Measurements from ENCODE around the gene RUNX2. TPM values are rescaled to one million over a fixed set of nuclear protein-coding genes. Genes with fewer than 3 reads are reported as not detected.

RUNX2 gene
- polyA plus RNA-seq, 1 donor = 1.1 TPM

DNA sequence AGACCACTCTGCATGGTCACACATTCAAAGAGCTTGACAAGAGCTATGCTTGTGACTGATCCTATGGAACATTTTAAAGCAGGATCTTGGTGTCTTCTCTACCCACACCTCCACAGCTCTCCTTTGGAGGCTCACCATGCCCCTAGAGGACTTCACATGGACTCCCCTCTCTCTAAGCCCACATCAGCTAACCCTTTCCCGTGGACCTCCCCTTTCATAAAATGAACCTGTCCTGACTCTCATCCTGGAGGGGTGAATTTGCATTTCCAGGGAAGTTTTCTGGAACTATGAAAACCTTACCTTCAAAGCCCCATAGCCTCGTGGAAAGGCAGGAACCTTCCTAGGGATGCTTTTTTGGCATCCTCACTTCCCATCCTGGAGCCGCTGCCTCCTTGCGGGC lies 234.0 kb downstream of the RUNX2 start:
- DNase-seq = no peak

DNA sequence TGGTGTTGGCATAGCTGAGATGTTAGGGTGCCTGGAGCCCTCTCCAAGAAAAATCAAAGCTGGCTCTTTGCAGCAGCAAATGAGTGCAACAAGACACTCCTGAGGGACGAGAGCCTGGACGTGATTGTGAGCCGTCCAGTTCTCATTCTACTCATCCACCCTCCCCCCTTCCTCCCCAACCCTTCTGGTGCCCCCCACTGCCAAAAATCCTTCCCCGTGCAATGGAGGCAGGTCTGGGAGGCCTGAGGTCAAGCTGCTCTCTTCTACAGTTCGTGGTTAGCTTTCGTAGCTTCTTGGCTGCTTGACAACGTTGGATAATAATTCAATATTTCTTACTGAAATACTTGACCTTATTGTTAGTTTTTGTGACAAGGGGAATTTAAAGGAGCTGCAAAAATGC lies 234.9 kb downstream of the RUNX2 start:
- DNase-seq = peak; percentile 16

DNA sequence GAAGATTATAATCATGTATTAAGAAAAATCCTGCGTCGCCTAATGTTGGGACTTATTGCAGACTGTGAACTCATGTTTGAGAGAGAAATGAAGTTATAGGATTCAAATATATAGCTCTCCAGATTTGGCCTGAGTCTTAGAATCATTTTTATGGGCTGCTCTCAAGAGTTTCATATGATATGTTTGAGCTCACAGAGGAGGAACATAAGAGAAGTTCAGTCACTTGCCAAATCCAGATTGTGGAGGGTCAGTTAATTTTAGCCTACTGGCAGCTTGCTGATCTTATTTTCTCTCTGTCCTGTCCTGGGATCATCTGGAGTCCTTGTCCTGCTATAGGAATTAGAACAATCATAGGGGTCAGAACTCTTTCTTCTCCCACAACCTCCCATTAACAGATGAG lies 235.7 kb downstream of the RUNX2 start:
- no peak for DNase-seq

DNA sequence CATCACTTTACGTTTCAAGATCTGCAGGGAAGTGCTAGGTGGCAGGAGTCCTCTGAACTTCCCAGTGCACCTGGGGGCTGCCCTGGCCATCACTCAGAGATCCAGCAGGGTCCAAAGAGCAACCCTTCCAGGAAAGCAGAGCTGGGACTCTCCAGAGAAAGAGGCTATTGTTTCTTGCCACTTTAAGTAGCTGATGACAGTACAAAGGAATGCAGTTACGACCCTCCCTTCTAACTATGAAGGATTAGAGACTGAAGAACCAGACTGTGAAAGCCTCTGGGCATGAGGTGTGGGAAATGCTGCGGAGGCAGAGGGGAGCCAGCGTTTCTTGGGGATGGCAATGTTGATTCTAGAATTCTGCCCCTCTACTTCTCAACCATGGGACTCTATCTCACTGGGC lies 238.8 kb downstream of the RUNX2 start:
- no peak for DNase-seq

DNA sequence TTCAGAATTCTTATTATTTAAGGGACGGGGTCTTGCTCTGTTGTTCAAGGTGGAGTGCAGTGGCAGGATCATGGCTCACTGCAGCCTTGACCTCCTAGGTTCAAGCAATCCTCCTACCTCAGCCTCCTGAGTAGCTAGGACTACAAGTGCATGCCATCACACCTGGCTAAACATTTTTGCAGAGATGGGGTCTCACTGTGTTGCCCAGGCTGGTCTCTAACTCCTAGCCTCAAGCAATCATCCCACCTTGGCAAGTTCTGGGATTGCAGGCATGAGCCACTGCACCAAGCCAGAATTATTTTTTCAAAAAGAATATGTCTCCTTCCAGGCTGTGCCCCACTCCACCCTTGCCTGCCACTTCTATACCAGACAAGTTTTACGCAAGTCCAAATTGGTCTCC lies 239.7 kb downstream of the RUNX2 start:
- no peak for DNase-seq

DNA sequence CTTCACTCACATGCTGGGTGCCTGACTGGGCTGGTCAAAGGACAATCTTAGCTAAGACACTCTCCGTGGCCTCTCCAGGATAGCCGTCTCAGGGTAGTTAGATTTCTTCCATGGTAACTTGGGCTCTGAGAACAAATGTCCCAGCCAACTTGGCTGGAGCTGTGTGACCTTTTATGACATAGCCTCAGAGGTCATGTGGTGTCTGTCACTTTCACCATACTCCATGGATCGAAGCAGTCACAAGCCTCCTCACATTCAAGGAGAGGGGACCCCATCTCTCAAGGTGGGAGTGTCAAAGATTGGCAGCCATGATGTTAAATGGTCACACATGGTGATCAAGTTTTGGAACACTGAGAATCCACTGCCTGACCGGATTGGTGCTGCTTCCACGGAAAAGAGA lies 240.5 kb downstream of the RUNX2 start:
- DNase-seq = no peak

DNA sequence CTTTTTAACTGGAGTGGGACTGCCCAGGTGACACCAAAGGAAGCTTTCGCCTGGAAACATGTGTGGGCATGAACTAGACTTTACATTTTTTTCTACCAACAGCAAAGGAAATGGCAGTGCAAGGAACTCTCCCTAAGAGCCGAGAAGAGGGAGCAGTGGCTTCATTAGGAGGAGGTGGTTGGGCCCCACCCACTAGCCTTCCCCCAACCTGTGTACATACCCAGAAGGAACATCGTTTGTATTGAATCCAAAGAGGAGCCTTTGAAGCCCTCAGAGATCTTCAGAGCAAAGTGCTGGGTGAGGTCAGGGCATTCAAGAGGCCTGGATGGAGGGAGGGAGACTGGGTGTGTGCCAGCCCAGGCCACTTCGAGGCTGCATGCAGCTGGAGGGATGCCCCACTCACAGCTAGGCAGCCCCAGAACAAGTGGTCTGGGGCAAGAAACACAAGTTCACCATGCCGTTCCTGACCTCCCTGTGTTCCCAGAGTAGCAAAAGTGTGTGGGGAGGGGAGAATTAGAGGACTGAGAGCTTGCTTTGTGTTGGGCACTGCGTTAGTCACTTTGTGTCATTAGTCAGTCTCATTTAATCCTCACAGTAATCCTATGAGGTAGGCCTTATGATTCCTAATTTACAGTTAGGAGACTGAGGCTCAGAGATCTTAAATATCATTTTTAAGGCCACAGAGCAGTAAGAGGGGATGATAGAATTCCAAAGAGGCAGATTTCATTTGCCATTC lies 241.2 kb downstream of the RUNX2 start:
- no peak for DNase-seq

DNA sequence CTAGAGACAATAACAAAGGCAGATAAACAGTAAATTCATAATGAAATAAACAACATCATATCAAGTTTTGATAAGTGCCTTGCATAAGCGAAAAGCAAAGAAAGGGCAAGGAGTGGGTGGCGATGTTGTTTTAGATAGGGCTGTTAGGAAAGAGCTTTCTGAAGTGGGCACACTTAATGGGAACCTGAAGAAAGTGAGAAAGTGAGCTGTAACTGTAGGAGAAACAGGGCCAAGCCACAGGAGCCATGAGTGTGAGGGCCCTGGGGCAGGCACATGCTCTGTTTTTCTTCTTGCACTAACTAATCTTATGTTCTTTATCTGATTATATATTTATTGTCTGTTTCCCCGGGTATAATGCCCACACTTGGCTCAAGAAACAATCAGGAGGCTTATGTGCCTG lies 243.0 kb downstream of the RUNX2 start:
- DNase-seq = no peak

DNA sequence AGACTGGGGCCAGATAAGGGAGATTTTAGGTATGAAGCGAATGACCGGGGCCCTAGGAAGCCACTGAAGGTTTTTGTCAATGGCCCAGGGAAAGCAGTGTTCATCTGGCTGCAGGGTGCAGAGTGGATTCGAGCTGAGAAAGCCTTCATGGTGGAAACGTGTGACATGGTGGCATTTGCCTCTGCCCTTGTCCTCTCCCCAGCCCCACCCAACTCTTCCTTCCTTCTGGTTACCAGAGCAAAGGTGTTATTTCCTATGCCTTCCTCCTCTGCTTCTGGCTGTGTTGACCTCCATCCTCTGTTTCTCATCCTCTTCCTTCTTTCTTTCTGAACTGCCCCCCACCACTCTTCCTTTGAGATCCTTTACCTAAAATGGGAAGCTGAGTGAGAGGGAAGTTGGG lies 244.7 kb downstream of the RUNX2 start:
- DNase-seq = no peak

DNA sequence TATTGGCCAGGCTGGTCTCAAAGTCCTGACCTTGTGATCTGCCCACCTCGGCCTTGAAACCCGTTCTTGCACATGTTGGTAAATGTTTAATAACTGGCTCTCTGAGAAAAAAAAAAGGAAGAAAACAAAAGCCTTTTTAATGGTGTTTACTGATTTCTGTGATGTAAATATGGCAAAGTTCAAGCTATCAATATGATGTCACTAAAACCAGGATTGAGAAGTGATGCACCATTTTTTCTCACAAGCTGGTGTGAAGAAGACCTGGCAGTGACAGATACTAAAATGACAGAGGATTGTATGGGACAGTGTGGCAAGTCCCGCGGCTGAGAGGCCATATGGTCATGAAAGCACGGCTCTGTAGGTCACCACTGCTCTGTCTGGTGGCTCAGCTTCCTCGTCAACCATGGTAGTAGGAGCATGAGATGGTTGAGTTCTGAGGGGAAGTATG lies 245.9 kb downstream of the RUNX2 start:
- no peak for DNase-seq

DNA sequence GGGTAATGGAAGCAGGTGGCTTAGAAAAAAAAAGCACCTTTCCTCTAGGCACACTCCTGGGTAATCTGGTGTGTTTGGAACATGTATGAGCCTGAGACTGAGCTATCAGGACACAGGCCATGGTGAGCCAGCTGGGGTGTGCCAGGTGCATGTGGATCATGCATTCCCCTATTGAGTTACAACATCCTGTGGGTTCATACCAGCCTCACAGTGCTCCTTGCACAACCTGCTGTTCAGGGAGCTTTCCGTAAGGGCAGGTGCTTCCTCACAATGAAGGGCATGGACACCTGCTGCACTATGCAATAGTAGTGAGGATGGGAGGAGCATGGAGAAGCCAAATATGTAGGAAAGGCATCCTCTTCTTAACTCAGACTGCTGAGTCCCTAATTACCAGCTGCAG lies 246.8 kb downstream of the RUNX2 start:
- no peak for DNase-seq

DNA sequence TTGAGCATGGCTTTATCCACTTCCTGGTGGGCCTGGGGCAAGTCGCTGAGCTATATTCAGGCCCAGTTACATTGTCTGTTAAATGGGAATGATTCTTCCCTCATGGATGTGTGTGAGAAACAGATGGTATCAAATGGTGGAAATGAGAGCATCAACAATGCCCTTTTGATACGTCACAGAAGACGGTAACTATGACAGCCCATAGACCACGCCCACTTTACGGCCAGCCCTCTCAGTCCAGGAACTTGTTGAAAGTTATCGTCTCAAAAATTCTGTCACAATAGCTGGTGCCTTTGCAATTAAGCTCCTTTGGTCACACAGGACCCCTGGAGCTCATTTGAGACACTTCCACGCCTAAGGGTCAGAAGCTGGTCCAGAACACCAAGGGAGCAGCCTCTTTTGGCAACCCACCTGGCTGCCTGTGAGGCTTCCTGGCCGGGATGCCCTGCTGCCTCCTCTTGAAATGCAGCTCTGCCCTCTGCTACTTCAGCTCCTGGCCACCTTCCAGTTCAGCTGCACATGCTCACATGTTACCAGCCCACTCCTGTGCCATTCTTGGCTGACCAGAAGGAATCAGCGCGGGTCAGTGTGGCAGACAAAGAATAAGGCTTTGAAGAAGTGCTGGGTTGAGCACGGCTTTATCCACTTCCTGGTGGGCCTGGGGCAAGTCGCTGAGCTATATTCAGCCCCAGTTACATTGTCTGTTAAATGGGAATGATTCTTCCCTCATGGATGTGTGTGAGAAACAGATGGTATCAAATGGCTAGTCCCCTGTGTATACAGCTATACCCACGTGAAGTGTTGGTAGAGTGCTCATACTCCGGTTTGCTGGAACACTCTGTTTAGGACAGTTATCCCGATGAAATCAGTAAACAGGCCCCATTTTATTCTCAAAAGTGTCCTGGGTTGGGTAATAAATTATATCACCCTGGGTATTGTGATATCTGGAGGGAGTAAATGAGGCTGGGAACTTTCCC lies 248.8 kb downstream of the RUNX2 start:
- DNase-seq = no peak

DNA sequence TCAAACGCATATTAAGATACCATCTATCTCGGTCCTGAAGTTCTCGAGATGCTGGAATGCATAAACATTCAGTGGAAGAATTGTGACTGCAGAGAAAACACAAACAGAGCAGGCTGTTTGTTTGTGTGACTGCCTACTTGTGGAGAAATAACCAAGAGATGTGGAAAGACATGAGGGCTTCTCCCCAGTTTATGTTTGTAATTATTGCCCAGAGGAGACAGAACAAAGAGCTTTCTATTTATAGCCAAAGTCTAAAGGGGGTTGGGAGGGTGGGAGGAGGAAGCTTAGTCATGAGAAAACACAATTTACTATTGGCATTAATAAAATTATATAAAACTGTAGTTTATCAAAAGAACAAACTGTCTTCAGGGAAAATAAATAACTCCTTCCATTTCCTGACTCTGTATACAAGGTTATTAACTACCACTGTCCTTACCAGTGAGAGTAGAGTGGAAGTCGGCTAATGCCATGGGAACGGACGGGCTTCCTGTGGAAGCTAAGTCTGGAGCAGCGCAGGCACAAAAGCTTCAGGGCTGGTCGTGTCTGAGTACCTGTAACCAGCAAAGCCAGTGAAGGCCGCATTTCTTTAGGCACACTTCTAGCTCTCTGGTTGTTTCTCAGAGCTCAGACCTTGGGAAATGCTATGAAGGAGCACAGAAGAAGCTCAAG lies 249.8 kb downstream of the RUNX2 start:
- DNase-seq = no peak

DNA sequence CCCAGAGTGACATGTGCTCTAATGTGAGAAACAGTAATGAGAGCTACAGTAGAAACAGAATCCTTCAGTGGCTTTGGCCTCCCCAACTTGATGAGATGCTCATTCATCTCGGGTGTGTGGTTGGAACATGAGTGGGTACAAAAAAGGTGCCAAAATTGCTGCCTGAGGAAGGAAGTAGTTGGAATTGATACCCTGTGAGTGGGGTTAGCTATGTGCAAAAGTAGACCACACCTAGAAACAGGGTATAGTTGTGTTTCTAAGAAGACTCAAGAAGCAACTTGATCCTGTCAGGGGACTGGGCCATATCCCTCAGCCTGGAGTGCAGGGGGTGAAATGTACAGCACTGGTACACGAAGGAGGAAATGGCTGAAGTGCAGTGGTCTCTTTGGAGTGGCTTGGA lies 256.0 kb downstream of the RUNX2 start:
- no peak for DNase-seq

DNA sequence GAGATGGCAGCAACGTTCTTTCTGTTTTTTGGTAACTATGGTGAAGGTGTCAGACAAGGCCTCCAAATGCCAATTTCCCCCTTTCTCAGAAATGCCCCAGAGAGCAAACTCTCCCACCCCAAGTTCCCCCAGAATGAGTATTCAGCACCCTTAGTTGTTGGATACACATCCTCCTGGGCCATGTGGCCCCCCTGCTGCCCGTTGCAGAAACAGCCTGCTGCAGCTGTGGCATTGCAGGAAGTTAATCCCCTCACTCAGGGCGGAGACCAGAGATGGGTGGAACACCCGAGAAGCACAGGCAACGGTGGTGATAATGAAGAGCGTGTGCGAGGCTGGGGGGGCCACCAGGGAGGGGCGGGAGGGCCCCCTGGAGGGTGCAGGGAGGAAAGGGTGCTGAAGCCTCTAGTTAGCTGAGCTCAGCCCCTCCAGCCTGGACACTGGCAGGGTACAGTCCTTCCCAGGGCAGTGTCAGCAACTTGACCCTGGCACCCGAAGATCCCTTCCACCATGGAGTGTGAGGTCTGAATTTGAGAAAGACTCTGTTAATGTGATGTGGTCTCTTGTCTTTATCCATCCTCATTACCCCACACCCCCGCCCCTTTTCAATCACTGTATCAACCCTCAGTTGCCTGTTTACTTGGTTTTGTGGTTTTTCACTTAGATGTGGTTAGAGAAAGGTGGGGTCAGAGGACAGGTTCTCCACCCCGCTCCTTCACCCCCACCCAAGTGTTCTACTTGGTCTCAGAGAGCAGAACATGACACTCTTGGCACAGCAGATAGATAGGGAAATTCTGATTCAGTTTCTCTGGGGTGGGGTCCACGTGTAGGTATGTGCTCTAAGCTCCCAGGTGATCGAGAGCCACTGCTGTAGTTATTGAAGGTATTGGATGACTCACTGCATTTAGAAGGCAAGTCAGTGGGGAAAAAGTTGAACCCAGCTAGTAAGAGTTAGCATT lies 258.4 kb downstream of the RUNX2 start:
- no peak for DNase-seq

DNA sequence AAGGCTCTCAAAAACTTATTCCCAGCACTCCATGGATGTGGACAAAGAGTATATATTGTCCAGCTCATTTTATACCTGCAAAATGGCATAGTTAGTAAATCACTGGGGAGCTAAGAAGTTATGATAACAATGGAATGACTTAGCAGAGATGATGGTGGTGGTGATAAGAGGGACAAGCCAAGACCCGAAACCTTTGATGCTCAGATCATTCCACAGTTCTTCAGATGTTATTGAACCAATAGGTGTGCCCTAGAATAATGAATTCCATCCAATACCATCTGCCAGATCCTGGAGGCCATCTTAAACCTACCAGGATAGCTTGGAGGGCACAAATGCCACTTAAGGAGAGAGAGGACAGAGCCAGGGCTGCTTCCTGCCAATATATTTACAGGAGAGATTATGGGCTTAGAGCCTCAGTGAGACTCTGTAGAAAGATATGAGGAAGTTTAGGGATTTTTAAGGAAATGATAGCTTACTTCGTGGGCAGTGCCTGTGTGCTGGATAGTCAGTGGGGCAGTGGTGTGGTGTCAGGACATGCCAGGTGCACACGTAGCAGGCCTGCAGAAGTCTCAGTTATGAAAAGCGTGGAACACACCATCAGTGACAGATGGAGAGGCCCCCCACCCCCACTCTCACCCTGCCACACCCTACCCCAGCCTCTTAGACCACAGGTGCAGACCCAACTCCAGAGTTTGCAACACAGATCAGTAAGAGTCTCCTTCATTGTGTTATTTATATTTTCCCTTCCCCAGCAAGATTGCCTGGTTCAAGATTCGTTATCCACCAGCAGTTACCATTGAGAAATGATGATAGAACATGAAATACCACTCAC lies 259.3 kb downstream of the RUNX2 start:
- no peak for DNase-seq

DNA sequence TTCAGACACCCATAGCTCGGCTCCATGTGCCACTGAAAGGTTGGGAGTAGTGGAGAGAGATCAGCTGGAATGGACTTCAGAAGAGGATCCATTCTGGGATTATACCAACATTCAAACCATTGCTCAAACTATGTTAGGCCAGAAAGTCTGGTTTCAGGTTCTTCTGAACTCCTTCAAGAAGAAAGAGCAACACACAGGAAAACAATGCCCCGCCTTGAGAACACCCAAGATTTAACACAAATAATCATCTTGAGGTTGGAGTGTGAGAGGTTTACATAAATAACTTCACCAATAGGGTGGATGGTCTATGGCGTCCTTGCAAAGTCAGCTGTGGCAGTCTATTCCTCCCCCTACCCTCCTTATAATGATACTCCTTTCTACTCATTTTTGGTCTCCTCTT lies 261.2 kb downstream of the RUNX2 start:
- no peak for DNase-seq

DNA sequence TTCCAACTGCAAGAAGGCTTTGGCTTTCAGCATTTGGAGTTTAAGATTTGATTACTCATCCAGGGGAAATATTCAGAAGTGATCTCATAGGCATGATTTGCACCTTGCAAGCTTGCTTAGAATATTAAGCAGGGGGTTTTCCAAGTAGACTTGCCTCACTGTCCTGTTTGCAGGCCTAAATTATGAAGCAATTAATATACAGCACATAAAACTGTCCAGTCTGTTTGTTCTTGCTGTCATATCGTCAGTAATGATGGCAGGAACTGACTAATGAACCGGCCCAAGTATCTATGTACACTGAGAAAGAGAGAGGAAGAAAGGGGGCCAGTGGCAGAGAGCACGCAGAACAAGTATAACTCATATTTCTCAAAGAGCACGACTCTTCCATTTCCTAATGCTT lies 262.1 kb downstream of the RUNX2 start:
- DNase-seq = peak; percentile 6

DNA sequence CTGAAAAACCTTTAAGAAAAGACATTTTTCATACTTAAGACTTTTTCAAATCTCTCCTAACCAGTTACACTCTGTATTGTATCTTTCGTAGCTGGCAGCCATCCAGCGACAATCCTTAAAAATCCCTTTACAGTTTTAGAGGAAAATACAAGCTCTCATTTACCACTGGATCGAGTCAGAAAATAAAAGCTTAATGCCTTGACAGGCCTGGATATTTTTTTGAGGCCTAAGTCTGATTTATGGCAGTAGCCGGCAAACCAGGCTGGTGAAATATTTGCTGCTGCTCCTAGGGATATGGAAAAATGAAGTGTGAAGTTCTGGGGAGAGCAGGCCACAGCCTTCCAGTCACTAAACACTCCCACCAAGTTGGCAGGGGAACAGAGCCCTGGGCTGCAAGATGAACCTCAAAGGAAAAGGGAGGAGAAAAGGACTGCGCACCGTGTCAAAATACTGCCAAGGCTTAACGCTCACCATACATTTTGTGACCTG lies 262.6 kb downstream of the RUNX2 start:
- DNase-seq = peak; percentile 25

DNA sequence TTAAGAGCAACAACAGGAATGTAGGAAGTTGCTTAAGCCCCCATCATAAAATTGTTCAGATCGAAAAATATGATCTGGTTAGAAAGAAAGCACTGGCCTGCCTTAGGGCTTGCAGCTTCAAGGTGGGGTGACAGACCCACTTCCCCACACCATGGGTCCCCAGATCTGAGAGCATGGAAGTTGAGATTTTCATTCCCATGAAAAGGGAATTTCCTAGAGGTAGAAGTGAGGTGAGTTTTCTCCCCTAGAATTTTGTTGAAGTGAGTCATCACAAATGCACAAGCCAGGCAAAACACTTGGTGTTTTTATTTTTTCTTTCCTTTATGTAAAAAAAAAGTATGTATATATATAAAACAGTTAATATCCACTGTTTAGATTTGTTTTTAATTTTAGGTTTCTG lies 263.2 kb downstream of the RUNX2 start:
- no peak for DNase-seq

DNA sequence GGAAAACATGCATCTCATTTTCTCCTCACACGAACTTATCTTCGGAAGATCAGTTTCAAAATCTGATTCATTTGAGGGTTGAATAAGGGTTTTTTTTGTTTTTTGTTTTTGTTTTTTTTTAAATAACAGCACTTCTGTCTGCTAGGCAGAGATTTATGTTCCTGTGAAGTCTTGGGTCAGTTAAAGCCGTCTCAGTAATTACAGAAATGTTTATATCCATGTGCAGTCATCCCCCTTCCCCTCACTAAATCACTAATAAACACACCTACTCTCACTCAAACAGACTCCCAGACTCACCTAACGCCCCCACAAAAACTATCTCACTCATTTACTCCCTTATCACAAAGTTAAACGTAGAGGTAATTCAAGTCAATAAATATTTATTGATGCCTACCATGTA lies 263.8 kb downstream of the RUNX2 start:
- no peak for DNase-seq

All from hindlimb muscle (tissue), 1 donor.